HS-27A (cell line): ENCODE data around the gene SCGB1C2.
"Not testable (repeated sequence)": the region's sequence is repeated elsewhere in the genome, so short reads cannot be mapped to it uniquely, and the experiment has no call there.

ENCODE experiments used
- DNase-seq: peaks from one replicate; pipeline ENCODE4 v3.0.0-alpha.2; 2012; ENCODE audit warnings: low read depth, missing footprints

The SCGB1C2 gene

DNA sequence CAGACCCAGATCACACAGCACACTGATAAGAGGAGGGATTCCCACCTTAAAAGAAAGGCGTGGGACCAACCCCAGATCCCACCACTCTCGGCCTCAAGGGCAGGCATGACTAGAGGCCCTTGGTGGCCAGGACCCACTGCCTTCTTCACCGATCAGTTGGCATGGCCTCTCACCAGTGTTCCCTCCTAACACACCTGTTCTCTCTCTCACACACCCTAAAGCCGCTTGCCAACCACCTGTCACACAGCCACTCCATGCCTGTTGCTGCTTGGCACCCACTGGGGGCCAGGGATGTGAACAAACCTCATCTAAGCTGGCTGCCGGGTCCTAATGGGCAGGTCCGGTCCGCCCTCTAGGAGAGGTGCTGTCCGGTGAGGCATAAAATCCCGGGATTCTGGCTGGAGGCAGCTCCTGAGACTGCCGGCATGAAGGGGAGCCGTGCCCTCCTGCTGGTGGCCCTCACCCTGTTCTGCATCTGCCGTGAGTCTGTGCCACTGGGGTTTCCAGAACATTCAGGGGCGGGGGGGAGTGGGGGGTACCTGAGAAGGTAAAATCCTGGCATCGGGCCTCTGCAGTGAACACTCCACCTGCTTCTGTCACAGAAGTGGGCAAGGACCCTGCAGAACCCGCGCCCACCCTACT, at the start of gene SCGB1C2:
Gene SCGB1C2, plus strand, starts transcription at position 404 of the 642 bp plus-strand sequence. Its CDS starts 22 bp downstream, at position 426.
- not testable (repeated sequence) for DNase-seq

DNA sequence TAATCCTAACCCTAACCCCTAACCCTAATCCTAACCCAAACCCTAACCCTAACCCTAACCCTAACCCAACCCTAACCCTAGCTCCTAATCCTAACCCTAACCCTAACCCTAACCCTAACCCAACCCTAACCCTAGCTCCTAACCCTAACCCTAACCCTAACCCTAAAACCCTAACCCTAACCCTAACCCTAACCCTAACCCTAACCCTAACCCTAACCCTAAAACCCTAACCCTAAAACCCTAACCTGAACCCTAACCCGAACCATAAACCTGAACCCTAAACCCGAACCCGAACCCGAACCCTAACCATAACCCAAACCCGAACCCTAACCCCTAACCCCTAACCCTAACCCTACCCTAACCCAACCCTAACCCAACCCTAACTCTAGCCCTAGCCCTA, 24.3 kb upstream of the SCGB1C2 start:
- not testable (repeated sequence) for DNase-seq

DNA sequence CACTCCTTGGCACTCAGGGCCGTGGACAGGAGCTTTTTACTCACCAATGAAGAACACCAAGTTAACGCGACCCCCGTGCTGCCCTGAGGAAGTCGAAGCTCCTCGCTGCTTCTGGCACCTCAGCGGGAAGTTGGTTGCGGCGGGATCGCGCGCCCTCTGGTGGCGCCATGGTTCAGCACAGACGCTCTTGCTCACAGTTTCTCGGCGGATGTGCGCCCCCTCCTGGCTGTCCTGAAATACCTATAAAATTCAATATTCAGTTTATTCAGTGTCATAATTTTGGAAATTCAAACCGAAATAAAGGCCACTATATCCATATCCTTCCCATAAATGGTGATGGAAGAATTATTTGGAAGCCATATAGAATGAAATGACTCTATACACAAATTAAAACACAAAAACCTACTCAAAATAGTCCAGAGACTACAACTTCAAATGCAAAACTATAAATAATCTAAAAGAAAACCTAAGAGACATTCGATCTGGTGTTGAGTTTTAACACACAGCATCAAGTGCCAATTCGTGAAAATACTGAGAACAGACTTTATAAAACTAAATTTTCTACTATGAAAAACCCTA, 18.9 kb upstream of the SCGB1C2 start:
- DNase-seq = not testable (repeated sequence)

DNA sequence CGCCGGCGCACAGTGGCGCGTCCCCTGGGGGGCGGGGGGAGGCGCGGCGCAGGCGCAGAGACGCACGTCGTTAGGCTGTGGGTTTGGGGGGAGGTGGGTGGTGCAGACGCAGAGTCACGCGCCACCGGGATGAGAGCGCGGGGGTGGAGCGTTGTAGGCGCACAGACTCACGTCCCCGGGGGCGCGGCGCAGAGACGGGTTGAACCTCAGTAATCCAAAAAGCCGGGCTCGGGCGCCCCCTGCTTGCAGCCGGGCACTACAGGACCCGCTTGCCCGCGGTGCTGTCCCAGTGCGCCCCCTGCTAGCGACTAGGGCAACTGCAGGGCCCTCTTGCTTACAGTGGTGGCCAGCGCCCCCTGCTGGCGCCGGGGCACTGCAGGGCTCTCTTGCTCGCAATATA, 3.4 kb upstream of the SCGB1C2 start:
- not testable (repeated sequence) for DNase-seq

GRCh38 chr17:134332-134785, 3.0 kb upstream of the SCGB1C2 start:
- DNase-seq = not testable (repeated sequence)

DNA sequence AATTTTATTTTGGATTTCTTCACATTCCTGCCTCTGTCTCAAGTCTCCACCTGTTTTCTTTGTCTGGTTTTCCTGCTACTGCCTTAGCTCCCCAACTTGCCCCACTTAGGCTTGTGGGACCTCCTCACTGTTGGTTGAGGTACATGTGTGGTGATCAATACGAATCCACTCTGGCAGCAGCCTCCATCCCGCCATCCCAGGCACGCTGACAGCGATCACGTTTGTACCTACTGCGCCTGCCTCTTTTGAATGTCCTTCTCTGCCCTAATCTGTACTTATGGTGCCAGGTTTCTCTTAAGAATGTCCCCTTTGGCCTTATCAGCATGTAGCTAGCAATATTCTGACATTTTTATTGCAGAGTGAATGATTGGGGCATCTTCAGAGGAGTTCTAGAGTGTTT, 2.3 kb upstream of the SCGB1C2 start:
- DNase-seq = not testable (repeated sequence)

GRCh38 chr17:135895-136294, 1.5 kb upstream of the SCGB1C2 start:
- DNase-seq = not testable (repeated sequence)

GRCh38 chr17:136531-136930, 838 bp upstream of the SCGB1C2 start:
- DNase-seq = not testable (repeated sequence)

DNA sequence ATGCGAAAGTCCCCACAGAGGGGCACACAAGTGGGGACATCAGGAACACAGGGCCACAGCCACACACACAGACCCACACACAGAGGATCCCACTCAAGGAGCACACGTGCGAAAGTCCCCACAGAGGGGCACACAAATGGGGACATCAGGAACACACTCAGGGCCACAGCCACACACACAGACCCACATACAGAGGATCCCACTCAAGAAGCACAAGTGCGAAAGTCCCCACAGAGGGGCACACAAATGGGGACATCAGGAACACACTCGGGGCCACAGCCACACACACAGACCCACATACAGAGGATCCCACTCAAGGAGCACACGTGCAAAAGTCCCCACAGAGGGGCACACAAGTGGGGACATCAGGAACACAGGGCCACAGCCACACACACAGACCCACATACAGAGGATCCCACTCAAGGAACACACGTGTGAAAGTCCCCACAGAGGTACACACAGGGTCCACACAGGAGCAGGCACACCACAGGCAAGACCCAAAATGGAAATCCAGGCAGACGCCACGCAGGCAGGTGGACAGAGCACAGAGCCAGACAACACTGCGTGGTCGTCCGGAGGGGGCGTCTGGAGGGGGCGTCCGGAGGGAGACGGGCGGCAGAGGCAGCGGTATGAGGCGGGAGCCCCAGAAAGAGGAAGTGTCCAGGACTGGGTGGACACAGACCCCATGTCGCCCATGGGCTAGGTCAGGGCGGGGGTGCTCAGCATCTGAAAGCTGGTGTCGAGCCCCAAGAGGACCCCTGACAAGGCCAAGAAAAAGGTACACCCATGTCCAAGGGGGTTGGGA, 2.2 kb downstream of the SCGB1C2 start:
- not testable (repeated sequence) for DNase-seq

GRCh38 chr17:142102-142661, 4.8 kb downstream of the SCGB1C2 start:
- DNase-seq = no peak

GRCh38 chr17:142876-143784, 5.8 kb downstream of the SCGB1C2 start:
- no peak for DNase-seq

DNA sequence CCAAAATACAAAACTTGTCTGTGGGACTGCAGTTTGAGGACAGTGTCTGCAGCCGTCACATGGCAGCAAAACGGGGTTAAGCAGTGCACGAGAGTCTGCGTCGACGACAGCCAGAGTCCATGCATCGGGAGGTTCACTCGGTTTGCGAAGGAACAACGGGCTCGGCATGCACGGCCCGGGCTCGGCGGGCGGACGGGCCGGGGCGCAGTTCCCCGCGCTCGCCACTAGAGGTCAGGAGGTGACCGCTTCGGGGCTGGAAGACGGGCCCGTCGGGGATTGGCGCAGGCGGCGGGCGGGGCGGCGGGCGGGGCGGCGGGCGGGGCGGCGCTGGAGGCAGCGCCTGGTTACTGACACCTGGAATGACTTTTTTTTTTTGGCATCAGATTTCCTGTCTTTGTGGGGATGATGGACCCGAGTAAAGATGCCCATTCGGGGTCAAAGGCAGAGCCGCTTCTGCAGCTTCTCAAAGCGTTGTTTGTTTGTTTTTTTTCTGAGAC, 6.5 kb downstream of the SCGB1C2 start:
- DNase-seq = peak; percentile 7

DNA sequence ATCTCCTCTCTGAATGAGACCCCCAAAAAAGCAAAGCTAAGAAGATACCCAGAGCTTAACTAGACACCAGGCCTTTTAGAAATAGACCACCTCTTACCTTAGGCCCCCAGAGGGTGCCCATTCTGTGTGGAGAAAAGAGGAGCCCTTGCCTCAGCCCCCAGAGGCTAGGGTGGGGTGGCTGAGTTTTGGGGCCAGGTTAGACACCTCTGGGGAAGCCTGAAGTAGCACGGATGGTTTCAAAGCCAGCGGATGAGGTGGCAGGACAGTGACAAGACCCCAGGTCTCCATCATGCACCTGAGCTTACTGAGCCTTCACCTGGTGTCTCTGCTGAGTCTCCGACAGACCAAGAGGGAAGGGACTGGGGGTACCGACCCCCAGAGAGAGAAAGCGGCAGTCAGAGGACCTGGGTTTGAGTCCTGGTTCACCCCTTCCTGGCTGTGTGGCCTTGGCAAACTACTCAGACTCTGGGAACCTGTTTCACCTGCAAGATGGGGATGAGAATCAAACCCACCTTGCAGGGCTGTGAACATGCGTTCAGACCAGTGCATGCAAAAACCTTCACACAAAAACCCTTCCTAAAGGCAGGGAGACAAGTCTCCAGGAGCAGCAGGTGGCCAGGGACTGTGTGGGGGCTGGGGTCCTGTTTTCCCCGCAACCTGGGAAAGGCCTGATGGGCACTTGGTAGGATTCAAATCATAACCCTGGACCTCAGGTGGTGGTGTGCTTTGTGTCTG, 7.7 kb downstream of the SCGB1C2 start:
- no peak for DNase-seq

- no peak for DNase-seq
Observed at GRCh38 chr17:145671-146541, 8.5 kb downstream of the SCGB1C2 start.

DNA sequence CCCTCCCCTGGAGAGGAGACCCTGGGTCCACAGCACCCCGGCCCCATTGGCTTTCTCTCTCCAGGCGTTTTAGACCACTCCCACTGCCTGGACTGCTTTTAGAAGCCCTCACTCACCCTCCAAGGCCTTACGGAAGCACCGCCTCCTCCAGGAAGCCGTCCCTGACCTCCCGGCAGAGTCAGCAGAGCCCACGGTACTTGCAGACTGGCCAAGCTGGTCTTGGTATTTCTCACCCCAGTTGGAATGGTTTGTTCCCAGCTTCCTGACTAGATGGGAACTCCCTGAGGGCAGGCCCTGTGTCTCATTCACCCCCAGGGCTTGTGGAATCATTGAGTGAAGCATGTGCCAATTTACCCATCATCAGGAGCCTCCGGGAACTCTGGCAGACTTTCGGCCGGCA, 9.2 kb downstream of the SCGB1C2 start:
- no peak for DNase-seq

- DNase-seq = no peak
Observed at GRCh38 chr17:146983-147761, 9.8 kb downstream of the SCGB1C2 start.

- DNase-seq = no peak
Observed at GRCh38 chr17:147796-148740, 10.7 kb downstream of the SCGB1C2 start.

DNA sequence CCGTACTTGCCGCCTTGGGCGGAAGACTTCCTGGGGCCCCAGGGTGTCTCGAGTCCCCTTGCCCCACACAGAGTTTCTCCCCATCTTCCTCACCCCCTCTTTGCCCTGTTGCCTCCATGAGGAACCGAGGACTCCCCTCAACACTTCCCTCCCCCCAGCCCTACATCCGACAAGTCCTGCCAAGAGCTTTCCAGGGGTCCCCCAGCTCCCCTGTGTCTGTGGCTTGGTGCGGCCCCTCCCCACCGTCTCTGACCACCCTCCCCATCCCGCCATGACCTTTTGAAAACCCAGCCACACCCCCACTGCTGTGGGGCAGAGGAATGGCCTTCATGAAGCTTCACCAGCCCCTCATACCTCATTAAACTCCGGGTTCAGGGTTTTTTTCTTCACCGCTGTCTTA, 11.4 kb downstream of the SCGB1C2 start:
- DNase-seq = no peak
